Karpas-422 (cell line): ENCODE data around the gene NODAL. TPM values are rescaled to one million over a fixed set of nuclear protein-coding genes. Genes with fewer than 3 reads are reported as not detected.

Source experiments
- DNase-seq: peaks from one replicate; pipeline ENCODE4 v3.0.0-alpha.2; 2015
- H2AFZ ChIP-seq: fragments of 200-600 bp; sonication (generic); 2 replicates; pipeline ENCODE4 v1.6.1; 2014; ENCODE audit warnings: antibody characterized with exemption, low read length, mixed read lengths
- H3K27ac ChIP-seq: fragments of 200-600 bp; sonication (generic); 2 replicates; pipeline ENCODE4 v1.5.1; 2014; ENCODE audit warnings: mild to moderate bottlenecking, low read length, moderate library complexity
- H3K27me3 ChIP-seq: fragments of 200-600 bp; sonication (generic); 2 replicates; pipeline ENCODE4 v1.6.1; 2014; ENCODE audit warnings: low read length, mixed read lengths
- H3K36me3 ChIP-seq: fragments of 200-600 bp; sonication (generic); 2 replicates; pipeline ENCODE4 v1.6.1; 2014; ENCODE audit warnings: low read length, mixed read lengths; ENCODE audit not compliant: insufficient read depth
- H3K4me1 ChIP-seq: fragments of 200-600 bp; sonication (generic); 2 replicates; pipeline ENCODE4 v1.6.1; 2014; ENCODE audit warnings: mild to moderate bottlenecking, low read length, mixed read lengths
- H3K4me2 ChIP-seq: fragments of 200-600 bp; sonication (generic); 2 replicates; pipeline ENCODE4 v1.6.1; 2014; ENCODE audit warnings: low read length, low read depth, mild to moderate bottlenecking; ENCODE audit not compliant: poor library complexity, severe bottlenecking
- H3K4me3 ChIP-seq: fragments of 200-600 bp; sonication (generic); 2 replicates; pipeline ENCODE4 v1.5.1; 2014; ENCODE audit warnings: mild to moderate bottlenecking, antibody characterized with exemption, low read length, mixed read lengths
- H3K79me2 ChIP-seq: fragments of 200-600 bp; sonication (generic); 2 replicates; pipeline ENCODE4 v1.6.1; 2014; ENCODE audit warnings: mild to moderate bottlenecking, low read length, mixed read lengths
- H3K9ac ChIP-seq: fragments of 200-600 bp; sonication (generic); 2 replicates; pipeline ENCODE4 v1.6.0; 2014; ENCODE audit warnings: low read length
- H3K9me2 ChIP-seq: fragments of 200-600 bp; sonication (generic), shearing (Covaris generic); replicated peaks from 2 replicates; pipeline ENCODE4 v1.6.0; 2014; ENCODE audit warnings: mild to moderate bottlenecking, low read length, moderate library complexity; ENCODE audit not compliant: insufficient read depth
- H3K9me3 ChIP-seq: fragments of 300-700, 200-600 bp; sonication (generic); 2 replicates; pipeline ENCODE4 v1.6.1; 2014; ENCODE audit warnings: low read length, mixed read lengths
- H4K20me1 ChIP-seq: fragments of 200-600 bp; sonication (generic); 2 replicates; pipeline ENCODE4 v1.6.1; 2014; ENCODE audit warnings: mild to moderate bottlenecking, antibody characterized with exemption, low read length, low read depth; ENCODE audit not compliant: insufficient read depth
- total RNA-seq: library from RNA; depleted of rRNA; stranded (reverse); fragments of >200 nt; shearing (Covaris generic); gene quantifications from 2 replicates; pipeline ENCODE4 v1.2.3, GENCODE V29; 2014; ENCODE audit warnings: low replicate concordance

NODAL gene
- total RNA-seq, 1 experiment from 2014 or later = not detected

- Histone ChIP-seq H3K9ac (no peak overlapping the region), H3K4me1 (peaks cover 22% of the 10 kb centered on the region), H3K9me3 (no peaks in the 10 kb centered on the region), H4K20me1 (peaks cover 12% of the 10 kb centered on the region; the same call in 1 of the 2 replicates), H3K79me2 (peaks cover 55% of the 10 kb centered on the region), H3K36me3 (peaks cover 27% of the 10 kb centered on the region; the same call in 1 of the 2 replicates), H3K9me2 (no peaks in the 10 kb centered on the region), H3K4me2 (no peak overlapping the region), H3K4me3 (no peak overlapping the region), H3K27me3 (no peaks in the 10 kb centered on the region), H3K27ac (no peak overlapping the region), H2AFZ (no peak overlapping the region)
- no peak for DNase-seq
These were observed 23.3 kb downstream of the NODAL start for GRCh38 chr10:70418229-70418628.

- H3K4me2 ChIP-seq = no peak overlapping the region
- H3K4me3 ChIP-seq = no peak overlapping the region
- no peaks in the 10 kb centered on the region for H3K27me3 ChIP-seq
- peaks cover 12% of the 10 kb centered on the region; the same call in 1 of the 2 replicates for H4K20me1 ChIP-seq
- no peaks in the 10 kb centered on the region for H3K9me3 ChIP-seq
- H3K9me2 ChIP-seq = no peaks in the 10 kb centered on the region
- H2AFZ ChIP-seq = no peak overlapping the region
- H3K36me3 ChIP-seq = peaks cover 24% of the 10 kb centered on the region; the same call in 1 of the 2 replicates
- DNase-seq = no peak
- H3K79me2 ChIP-seq = peaks cover 61% of the 10 kb centered on the region
- H3K27ac ChIP-seq = no peak overlapping the region
- H3K4me1 ChIP-seq = peaks cover 25% of the 10 kb centered on the region
- no peak overlapping the region for H3K9ac ChIP-seq
These were observed 23.9 kb downstream of the NODAL start for GRCh38 chr10:70417568-70417967.

GRCh38 chr10:70412356-70412755 is 29.1 kb downstream of the NODAL start:
- no peak overlapping the region for H3K27ac ChIP-seq
- no peak overlapping the region for H2AFZ ChIP-seq
- peaks cover 14% of the 10 kb centered on the region for H4K20me1 ChIP-seq
- no peaks in the 10 kb centered on the region for H3K9me3 ChIP-seq
- H3K9me2 ChIP-seq = no peaks in the 10 kb centered on the region
- peak overlapping the region; percentile 14 for H3K4me2 ChIP-seq
- no peak for DNase-seq
- H3K4me3 ChIP-seq = no peak overlapping the region
- peaks cover 92% of the 10 kb centered on the region for H3K79me2 ChIP-seq
- peaks cover 49% of the 10 kb centered on the region for H3K4me1 ChIP-seq
- H3K27me3 ChIP-seq = no peaks in the 10 kb centered on the region
- H3K36me3 ChIP-seq = no peaks in the 10 kb centered on the region
- H3K9ac ChIP-seq = no peak overlapping the region

GRCh38 chr10:70410608-70411007 is 30.9 kb downstream of the NODAL start:
- H3K79me2 ChIP-seq = peaks cover 87% of the 10 kb centered on the region
- H3K9ac ChIP-seq = no peak overlapping the region
- no peaks in the 10 kb centered on the region for H3K9me3 ChIP-seq
- H3K4me2 ChIP-seq = no peak overlapping the region
- H3K4me1 ChIP-seq = peaks cover 54% of the 10 kb centered on the region
- H3K27me3 ChIP-seq = no peaks in the 10 kb centered on the region
- no peak for DNase-seq
- H3K9me2 ChIP-seq = no peaks in the 10 kb centered on the region
- H4K20me1 ChIP-seq = peaks cover 16% of the 10 kb centered on the region
- H3K4me3 ChIP-seq = no peak overlapping the region
- H3K36me3 ChIP-seq = no peaks in the 10 kb centered on the region
- H3K27ac ChIP-seq = no peak overlapping the region
- H2AFZ ChIP-seq = no peak overlapping the region

GRCh38 chr10:70409772-70410171 is 31.7 kb downstream of the NODAL start:
- no peaks in the 10 kb centered on the region for H3K9me3 ChIP-seq
- no peaks in the 10 kb centered on the region for H3K9me2 ChIP-seq
- no peak overlapping the region for H3K4me3 ChIP-seq
- peaks cover 51% of the 10 kb centered on the region for H3K4me1 ChIP-seq
- H3K9ac ChIP-seq = no peak overlapping the region
- H2AFZ ChIP-seq = no peak overlapping the region
- peaks cover 87% of the 10 kb centered on the region for H3K79me2 ChIP-seq
- DNase-seq = no peak
- peaks cover 22% of the 10 kb centered on the region for H4K20me1 ChIP-seq
- no peak overlapping the region for H3K27ac ChIP-seq
- no peaks in the 10 kb centered on the region for H3K36me3 ChIP-seq
- H3K4me2 ChIP-seq = no peak overlapping the region
- no peaks in the 10 kb centered on the region for H3K27me3 ChIP-seq

- H3K9ac ChIP-seq = peak overlapping the region; percentile 90
- DNase-seq = peak; percentile 74
- H3K9me3 ChIP-seq = no peaks in the 10 kb centered on the region
- peaks cover 26% of the 10 kb centered on the region for H3K4me1 ChIP-seq
- peak overlapping the region; percentile 87 for H3K4me3 ChIP-seq
- H3K4me2 ChIP-seq = peak overlapping the region; percentile 94
- H3K36me3 ChIP-seq = no peaks in the 10 kb centered on the region
- H3K27ac ChIP-seq = peak overlapping the region; percentile 48
- no peaks in the 10 kb centered on the region for H3K27me3 ChIP-seq
- H3K9me2 ChIP-seq = no peaks in the 10 kb centered on the region
- no peak overlapping the region for H2AFZ ChIP-seq
- peaks cover 49% of the 10 kb centered on the region for H3K79me2 ChIP-seq
- H4K20me1 ChIP-seq = peaks cover 28% of the 10 kb centered on the region
These were observed 36.2 kb downstream of the NODAL start for GRCh38 chr10:70405037-70405824.

GRCh38 chr10:70404787-70405036 is 36.8 kb downstream of the NODAL start:
- no peaks in the 10 kb centered on the region for H3K27me3 ChIP-seq
- no peaks in the 10 kb centered on the region for H3K36me3 ChIP-seq
- no peak overlapping the region for H2AFZ ChIP-seq
- peaks cover 25% of the 10 kb centered on the region for H3K4me1 ChIP-seq
- no peaks in the 10 kb centered on the region for H3K9me3 ChIP-seq
- peak overlapping the region; percentile 94 for H3K4me2 ChIP-seq
- H3K79me2 ChIP-seq = peaks cover 45% of the 10 kb centered on the region
- DNase-seq = peak; percentile 72
- peak overlapping the region; percentile 18 for H3K27ac ChIP-seq
- H3K9ac ChIP-seq = peak overlapping the region; percentile 90
- no peaks in the 10 kb centered on the region for H3K9me2 ChIP-seq
- H4K20me1 ChIP-seq = peaks cover 28% of the 10 kb centered on the region
- peak overlapping the region; percentile 87 for H3K4me3 ChIP-seq

- H3K9ac ChIP-seq = peak within 1 kb of the TSS; percentile 90
These were observed 37.3 kb downstream of the NODAL start, which contains the start of gene EIF4EBP2 for GRCh38 chr10:70404036-70404786. Gene EIF4EBP2, plus strand, starts transcription at chr10:70404145. Its CDS starts 257 bp downstream, at chr10:70404402.

More at GRCh38 chr10:70404036-70404786, 37.3 kb downstream of the NODAL start, which contains the start of gene EIF4EBP2:
- H3K27ac ChIP-seq = peak within 1 kb of the TSS; percentile 18
- H3K4me1 ChIP-seq = peaks cover 25% of the 10 kb centered on the region
- no peaks in the 10 kb centered on the region for H3K9me3 ChIP-seq
- no peaks in the 10 kb centered on the region for H3K27me3 ChIP-seq
- H3K79me2 ChIP-seq = peaks cover 40% of the 10 kb centered on the region
- no peaks in the 10 kb centered on the region for H3K9me2 ChIP-seq
- peak within 1 kb of the TSS; percentile 79; the same call in 1 of the 2 replicates for H2AFZ ChIP-seq
- peak within 1 kb of the TSS; percentile 94 for H3K4me2 ChIP-seq
- peaks cover 28% of the 10 kb centered on the region for H4K20me1 ChIP-seq
- H3K4me3 ChIP-seq = peak within 1 kb of the TSS; percentile 87
- DNase-seq = peak; percentile 98
- H3K36me3 ChIP-seq = no peaks in the 10 kb centered on the region
